Activated naive CD8-positive, alpha-beta T cell treated with anti-CD3 and anti-CD28 coated beads, Interleukin-2, amount 10 ng/mL, durations not matched to agents 7 days and 5 days (primary cell): ENCODE results near the gene EMILIN2. TPM values are rescaled to one million over a fixed set of nuclear protein-coding genes. Genes with fewer than 3 reads are reported as not detected.
"Not testable (repeated sequence)": the region's sequence is repeated elsewhere in the genome, so short reads cannot be mapped to it uniquely, and the experiment has no call there.

Source experiments
- ATAC-seq: fragments of 150-1000 bp; cut with Tn5 transposase; one replicate; pipeline ENCODE4 v1.10.0; 2021; ENCODE audit warnings: low read depth, moderate library complexity
- POLR2A ChIA-PET: fragments of 350-600 bp; sonication (Branson Sonifier 250); formaldehyde crosslinking; loops from one replicate; lab custom pipeline; 2021; ENCODE audit warnings: antibody characterized with exemption; lab: Charles Lee
- DNase-seq: peaks from one replicate; pipeline ENCODE4 v3.0.0; 2021
- H3K27ac Mint-ChIP-seq: one replicate; pipeline ENCODE4 v1.8.0; 2022; ENCODE audit warnings: mild to moderate bottlenecking, mixed read lengths
- H3K27me3 Mint-ChIP-seq: one replicate; pipeline ENCODE4 v1.8.0; 2022; ENCODE audit warnings: mild to moderate bottlenecking, moderate library complexity, mixed read lengths
- H3K36me3 Mint-ChIP-seq: one replicate; pipeline ENCODE4 v1.8.0; 2021; ENCODE audit warnings: mild to moderate bottlenecking, mixed read lengths
- H3K4me1 Mint-ChIP-seq: one replicate; pipeline ENCODE4 v1.8.0; 2021; ENCODE audit warnings: mixed read lengths
- H3K4me3 Mint-ChIP-seq: one replicate; pipeline ENCODE4 v1.8.0; 2022; ENCODE audit warnings: mild to moderate bottlenecking, moderate library complexity, mixed read lengths
- H3K9me3 Mint-ChIP-seq: one replicate; pipeline ENCODE4 v1.8.0; 2021; ENCODE audit warnings: mixed read lengths
- total RNA-seq, 2 experiments: library from RNA; stranded (reverse); gene quantifications; one replicate each; pipeline ENCODE4 v1.2.3, GENCODE V29; 2021

Gene EMILIN2
- total RNA-seq, 2 experiments from 2014 or later: 23.3 to 27.7 TPM

- DNase-seq (no peak), ATAC-seq (no peak)
- Mint-ChIP-seq H3K9me3 (no peaks in the 10 kb centered on the region), H3K4me1 (peaks cover 10% of the 10 kb centered on the region), H3K4me3 (no peak overlapping the region), H3K36me3 (no peaks in the 10 kb centered on the region), H3K27ac (no peak overlapping the region), H3K27me3 (peaks cover 54% of the 10 kb centered on the region)
- POLR2A ChIA-PET: no interaction called here
Measured at GRCh38 chr18:2851771-2852170, 5.0 kb downstream of the EMILIN2 start.

GRCh38 chr18:2852460-2852859 is 5.7 kb downstream of the EMILIN2 start:
- DNase-seq, H3K27ac Mint-ChIP-seq, H3K4me1 Mint-ChIP-seq, H3K4me3 Mint-ChIP-seq, H3K36me3 Mint-ChIP-seq, ATAC-seq, H3K9me3 Mint-ChIP-seq, POLR2A ChIA-PET: not testable (repeated sequence)
- peaks cover 59% of the 10 kb centered on the region for H3K27me3 Mint-ChIP-seq

GRCh38 chr18:2853173-2853925 is 6.5 kb downstream of the EMILIN2 start:
- H3K9me3 Mint-ChIP-seq: no peaks in the 10 kb centered on the region
- ATAC-seq: no peak

GRCh38 chr18:2853926-2854664 is 7.3 kb downstream of the EMILIN2 start:
- Mint-ChIP-seq H3K9me3 (no peaks in the 10 kb centered on the region), H3K27me3 (peaks cover 47% of the 10 kb centered on the region), H3K27ac (no peak overlapping the region), H3K4me1 (no peaks in the 10 kb centered on the region), H3K4me3 (no peak overlapping the region), H3K36me3 (no peaks in the 10 kb centered on the region)
- POLR2A ChIA-PET: no interaction called here
- DNase-seq: no peak
- ATAC-seq: no peak

More at GRCh38 chr18:2853173-2853925, 6.5 kb downstream of the EMILIN2 start:
- Mint-ChIP-seq H3K4me1 (peaks cover 5% of the 10 kb centered on the region), H3K4me3 (no peak overlapping the region), H3K36me3 (no peaks in the 10 kb centered on the region), H3K27me3 (peaks cover 52% of the 10 kb centered on the region), H3K27ac (no peak overlapping the region)
- POLR2A ChIA-PET: no interaction called here
- DNase-seq: no peak

GRCh38 chr18:2854875-2855274 is 8.1 kb downstream of the EMILIN2 start:
- Mint-ChIP-seq H3K9me3 (peaks cover 3% of the 10 kb centered on the region), H3K27me3 (peaks cover 39% of the 10 kb centered on the region), H3K4me1 (no peaks in the 10 kb centered on the region), H3K36me3 (no peaks in the 10 kb centered on the region), H3K27ac (no peak overlapping the region), H3K4me3 (no peak overlapping the region)
- ATAC-seq: no peak
- POLR2A ChIA-PET: no interaction called here
- no peak for DNase-seq

GRCh38 chr18:2855560-2856350 is 8.9 kb downstream of the EMILIN2 start:
- no peak overlapping the region for H3K27ac Mint-ChIP-seq
- H3K9me3 Mint-ChIP-seq: peaks cover 3% of the 10 kb centered on the region
- no peaks in the 10 kb centered on the region for H3K36me3 Mint-ChIP-seq
- no peaks in the 10 kb centered on the region for H3K4me1 Mint-ChIP-seq
- H3K4me3 Mint-ChIP-seq: no peak overlapping the region
- peaks cover 31% of the 10 kb centered on the region for H3K27me3 Mint-ChIP-seq
- DNase-seq (no peak), ATAC-seq (no peak)
- POLR2A ChIA-PET: interaction anchor here (0.5 kb wide), 1 partner anchor 132 kb away, joined by 4 read pairs; no protein-coding TSS in a partner anchor

- Mint-ChIP-seq H3K36me3 (no peaks in the 10 kb centered on the region), H3K27ac (no peak overlapping the region), H3K27me3 (peaks cover 25% of the 10 kb centered on the region), H3K9me3 (peaks cover 3% of the 10 kb centered on the region), H3K4me3 (no peak overlapping the region), H3K4me1 (no peaks in the 10 kb centered on the region)
- no peak for DNase-seq
- POLR2A ChIA-PET: no interaction called here
- ATAC-seq: no peak
Measured at GRCh38 chr18:2856547-2857170, 9.9 kb downstream of the EMILIN2 start.

- POLR2A ChIA-PET: no interaction called here
- Mint-ChIP-seq H3K9me3 (peaks cover 6% of the 10 kb centered on the region), H3K27me3 (peaks cover 29% of the 10 kb centered on the region), H3K27ac (no peak overlapping the region), H3K4me3 (no peak overlapping the region), H3K36me3 (no peaks in the 10 kb centered on the region), H3K4me1 (no peaks in the 10 kb centered on the region)
- ATAC-seq (no peak), DNase-seq (no peak)
Measured at GRCh38 chr18:2857491-2858131, 10.8 kb downstream of the EMILIN2 start.

GRCh38 chr18:2860397-2860796 is 13.6 kb downstream of the EMILIN2 start:
- POLR2A ChIA-PET, H3K36me3 Mint-ChIP-seq, DNase-seq, H3K9me3 Mint-ChIP-seq, ATAC-seq, H3K4me3 Mint-ChIP-seq, H3K4me1 Mint-ChIP-seq, H3K27ac Mint-ChIP-seq: not testable (repeated sequence)
- peaks cover 23% of the 10 kb centered on the region for H3K27me3 Mint-ChIP-seq

- ATAC-seq, DNase-seq, POLR2A ChIA-PET, H3K4me1 Mint-ChIP-seq, H3K27ac Mint-ChIP-seq, H3K36me3 Mint-ChIP-seq, H3K4me3 Mint-ChIP-seq: not testable (repeated sequence)
- H3K9me3 Mint-ChIP-seq: peaks cover 13% of the 10 kb centered on the region
- peaks cover 11% of the 10 kb centered on the region for H3K27me3 Mint-ChIP-seq
Measured at GRCh38 chr18:2863997-2864396, 17.2 kb downstream of the EMILIN2 start.

GRCh38 chr18:2866465-2866864 is 19.7 kb downstream of the EMILIN2 start:
- ATAC-seq, H3K4me1 Mint-ChIP-seq, H3K4me3 Mint-ChIP-seq, H3K36me3 Mint-ChIP-seq, DNase-seq, H3K27ac Mint-ChIP-seq, H3K9me3 Mint-ChIP-seq, POLR2A ChIA-PET: not testable (repeated sequence)
- peaks cover 14% of the 10 kb centered on the region for H3K27me3 Mint-ChIP-seq

GRCh38 chr18:2869207-2869606 is 22.4 kb downstream of the EMILIN2 start:
- H3K36me3 Mint-ChIP-seq: peaks cover 3% of the 10 kb centered on the region
- peaks cover 7% of the 10 kb centered on the region for H3K9me3 Mint-ChIP-seq
- peaks cover 7% of the 10 kb centered on the region for H3K27me3 Mint-ChIP-seq
- H3K27ac Mint-ChIP-seq: no peak overlapping the region
- H3K4me3 Mint-ChIP-seq: no peak overlapping the region
- POLR2A ChIA-PET: no interaction called here
- ATAC-seq: no peak
- no peak for DNase-seq
- H3K4me1 Mint-ChIP-seq: peaks cover 3% of the 10 kb centered on the region
